NK-92 treated with Interleukin-12 subunit alpha and Interleukin-12 subunit beta, amount 100 ng/mL, for 24 hours (cell line): ENCODE results near the gene COG4.
"Not testable (repeated sequence)": the region's sequence is repeated elsewhere in the genome, so short reads cannot be mapped to it uniquely, and the experiment has no call there.

Experiments
- DNase-seq: peaks from one replicate; lab custom pipeline; 2025; lab: John Stamatoyannopoulos, UW

COG4 gene

GRCh38 chr16:70454222-70455034 lies 68.9 kb downstream of the COG4 start, which contains the start of gene FCSK:
FCSK (plus strand) TSS chr16:70454595; CDS start chr16:70463191, 8,596 bp downstream.
- DNase-seq, result peak; percentile 56

GRCh38 chr16:70453892-70454221 lies 69.5 kb downstream of the COG4 start:
- no peak for DNase-seq

GRCh38 chr16:70453117-70453891 lies 70.0 kb downstream of the COG4 start:
- no peak for DNase-seq

GRCh38 chr16:70451004-70451340 lies 72.4 kb downstream of the COG4 start:
- not testable (repeated sequence) for DNase-seq

- not testable (repeated sequence) for DNase-seq
Observed at GRCh38 chr16:70450142-70451003, 73.0 kb downstream of the COG4 start.

GRCh38 chr16:70448075-70448474 lies 75.3 kb downstream of the COG4 start:
- no peak for DNase-seq

GRCh38 chr16:70444249-70445063 lies 78.9 kb downstream of the COG4 start:
- no peak for DNase-seq

GRCh38 chr16:70442344-70442743 lies 81.0 kb downstream of the COG4 start:
- DNase-seq, result no peak

- DNase-seq, result no peak
Observed at GRCh38 chr16:70441406-70441990, 81.9 kb downstream of the COG4 start.

GRCh38 chr16:70440009-70440692 lies 83.2 kb downstream of the COG4 start:
- DNase-seq, result no peak

- peak; percentile 86 for DNase-seq
Observed at GRCh38 chr16:70438969-70439862, 84.1 kb downstream of the COG4 start, which contains the start of gene ST3GAL2. ST3GAL2 (minus strand) TSS chr16:70439100; CDS start chr16:70398530, 40,570 bp downstream.

GRCh38 chr16:70438585-70438968 lies 84.8 kb downstream of the COG4 start:
- no peak for DNase-seq

GRCh38 chr16:70437582-70438557 lies 85.5 kb downstream of the COG4 start:
- DNase-seq, result no peak

GRCh38 chr16:70437017-70437581 lies 86.3 kb downstream of the COG4 start:
- no peak for DNase-seq

GRCh38 chr16:70434484-70435260 lies 88.7 kb downstream of the COG4 start:
- DNase-seq, result no peak

GRCh38 chr16:70433458-70434103 lies 89.8 kb downstream of the COG4 start:
- DNase-seq, result no peak
